ENCODE results near the gene HK3. TPM values are rescaled to one million over a fixed set of nuclear protein-coding genes. Genes with fewer than 3 reads are reported as not detected.

Gene HK3
- total and polyA plus RNA-seq, 2 experiments from 2014 or later, result not detected

- peak; percentile 68 for ATAC-seq
- no peak overlapping the region for H3K27ac ChIP-seq (ENCODE audit: low read depth)
- H2AFZ ChIP-seq, result no peak overlapping the region
- peaks cover 9% of the 10 kb centered on the region; the same call in 1 of the 3 replicates for H3K4me1 Mint-ChIP-seq
- TF ChIP-seq ZNF331 (CRISPR knock-in tag; IDR thresholded peaks at IDR 0.05; ENCODE audit: low read depth) (no peak), CTCF (conservative IDR thresholded peaks at IDR 0.05; ENCODE audit: low read depth in 2 of 2) (peak in 1 of 2 experiments; percentile 61; a peak in 2 of 4 replicates)
- no peak overlapping the region for H3K4me3 ChIP-seq
- no peaks in the 10 kb centered on the region for H3K36me3 ChIP-seq (ENCODE audit: insufficient read depth)
- H3K36me3 Mint-ChIP-seq (ENCODE audit: low read depth), result no peaks in the 10 kb centered on the region
- no peak overlapping the region for H3K4me3 Mint-ChIP-seq
- DNase-seq (ENCODE audit: low spot score), result no peak
- H4K20me1 ChIP-seq (replicated peaks; ENCODE audit: insufficient read depth), result no peaks in the 10 kb centered on the region
- no peaks in the 10 kb centered on the region for H3K27me3 ChIP-seq (ENCODE audit: insufficient read depth)
- no peaks in the 10 kb centered on the region for H3K79me2 ChIP-seq (replicated peaks; ENCODE audit: insufficient read depth)
- H3K4me1 ChIP-seq (ENCODE audit: insufficient read depth), result no peaks in the 10 kb centered on the region
- peaks cover 9% of the 10 kb centered on the region for H3K27me3 Mint-ChIP-seq (ENCODE audit: insufficient read depth, low read depth, poor library complexity)
- no peaks in the 10 kb centered on the region for H3K9me3 Mint-ChIP-seq
- no peak overlapping the region for H3K4me2 ChIP-seq
- H3K27ac Mint-ChIP-seq, result no peak overlapping the region
- no peaks in the 10 kb centered on the region for H3F3A ChIP-seq (replicated peaks; ENCODE audit: low read depth)
- no peaks in the 10 kb centered on the region for H3K9me2 ChIP-seq (ENCODE audit: insufficient read depth)
These were observed 11.8 kb downstream of the HK3 start for GRCh38 chr5:176887252-176887849.

GRCh38 chr5:176886336-176887251, 12.6 kb downstream of the HK3 start:
- Histone ChIP-seq H3K9me2 (ENCODE audit: insufficient read depth) (no peaks in the 10 kb centered on the region), H4K20me1 (replicated peaks; ENCODE audit: insufficient read depth) (no peaks in the 10 kb centered on the region), H3K4me2 (no peak overlapping the region), H3K4me3 (no peak overlapping the region), H3K4me1 (ENCODE audit: insufficient read depth) (no peaks in the 10 kb centered on the region), H2AFZ (no peak overlapping the region), H3K36me3 (ENCODE audit: insufficient read depth) (no peaks in the 10 kb centered on the region), H3K27me3 (ENCODE audit: insufficient read depth) (no peaks in the 10 kb centered on the region), H3K79me2 (replicated peaks; ENCODE audit: insufficient read depth) (no peaks in the 10 kb centered on the region), H3K27ac (ENCODE audit: low read depth) (no peak overlapping the region), H3F3A (replicated peaks; ENCODE audit: low read depth) (no peaks in the 10 kb centered on the region)
- Mint-ChIP-seq H3K27ac (no peak overlapping the region), H3K27me3 (ENCODE audit: insufficient read depth, low read depth, poor library complexity) (peaks cover 6% of the 10 kb centered on the region), H3K4me1 (peaks cover 9% of the 10 kb centered on the region; the same call in 1 of the 3 replicates), H3K4me3 (no peak overlapping the region; the same call in 2 of the 3 replicates), H3K36me3 (ENCODE audit: low read depth) (no peaks in the 10 kb centered on the region), H3K9me3 (no peaks in the 10 kb centered on the region)
- DNase-seq (ENCODE audit: low spot score), result no peak
- no peak for ATAC-seq
- TF ChIP-seq JUNB (IDR thresholded peaks at IDR 0.05; ENCODE audit: unreplicated experiment), result no peak
- TF ChIP-seq ETS1 (IDR thresholded peaks at IDR 0.05), result no peak
- no peak for TF ChIP-seq ZNF331 (CRISPR knock-in tag; IDR thresholded peaks at IDR 0.05; ENCODE audit: low read depth)
- TF ChIP-seq REST (IDR thresholded peaks at IDR 0.05; ENCODE audit: unreplicated experiment), result no peak
- no peak for TF ChIP-seq NANOG (IDR thresholded peaks at IDR 0.05; ENCODE audit: borderline replicate concordance)
- TF ChIP-seq ZNF114 (CRISPR knock-in tag; IDR thresholded peaks at IDR 0.05), result no peak
- TF ChIP-seq STAT1 (IDR thresholded peaks at IDR 0.05; ENCODE audit: unreplicated experiment), result no peak
- TF ChIP-seq EZH2 (IDR thresholded peaks at IDR 0.05; ENCODE audit: low read depth, unreplicated experiment), result no peak
- TF ChIP-seq EZH2phosphoT487 (IDR thresholded peaks at IDR 0.05; ENCODE audit: unreplicated experiment), result no peak
- no peak for TF ChIP-seq CTCF (conservative IDR thresholded peaks at IDR 0.05; ENCODE audit: low read depth in 2 of 2)
- TF ChIP-seq CREB1 (CRISPR knock-in tag; IDR thresholded peaks at IDR 0.05; ENCODE audit: low read depth), result no peak
- TF ChIP-seq POLR2AphosphoS5 (IDR thresholded peaks at IDR 0.05; ENCODE audit: low read depth), result no peak
